Left lung (tissue), 10 donors: ENCODE results near the gene SETDB2. TPM values are rescaled to one million over a fixed set of nuclear protein-coding genes. Genes with fewer than 3 reads are reported as not detected.
A peak's percentile ranks its signal among the peaks of the same experiment; 100 is the strongest.

Source experiments
- ATAC-seq: fragments of 200-7000 bp; cut with Tn5 transposase; one replicate; pipeline ENCODE4 v1.9.1; 2020; ENCODE audit warnings: moderate library complexity
- DNase-seq, 4 donors: peaks; one replicate each; pipeline ENCODE4 v3.0.0-alpha.2; 2013 to 2020
- H3K27ac ChIP-seq, 2 donors: fragments of 200-600 bp; sonication (generic) in 1 of 2; one replicate each; pipeline versions ENCODE4 v1.5.0 to v1.8.0; 2020 to 2021
- H3K27me3 ChIP-seq, 2 donors: fragments of 200-600 bp; sonication (generic) in 1 of 2; one replicate each; pipeline versions ENCODE4 v1.5.0 to v1.8.0; 2020 to 2021
- H3K36me3 ChIP-seq, 2 donors: fragments of 200-600 bp; sonication (generic) in 1 of 2; one replicate each; pipeline versions ENCODE4 v1.5.0 to v1.8.0; 2020 to 2021
- H3K4me1 ChIP-seq, 2 donors: fragments of 200-600 bp; one replicate each; pipeline ENCODE4 v1.8.0; 2021
- H3K4me3 ChIP-seq, 2 donors: fragments of 200-600 bp; sonication (generic) in 1 of 2; one replicate each; pipeline versions ENCODE4 v1.5.0 to v1.8.0; 2020 to 2021; ENCODE audit warnings: mild to moderate bottlenecking in 1 of 2
- H3K9me3 ChIP-seq, 2 donors: fragments of 200-600 bp; sonication (generic) in 1 of 2; one replicate each; pipeline versions ENCODE4 v1.5.0 to v1.8.0; 2020 to 2021
- intact Hi-C, 2 donors: fragments of 100-400 bp; cut with DNase I; formaldehyde crosslinking; loops; one replicate each; pipeline versions ENCODE4 v1.11.2 to v1.14.2; 2022
- polyA plus RNA-seq, 6 donors: library from polyadenylated mRNA; unstranded; fragments of 120-200 nt; gene quantifications; one replicate each; pipeline ENCODE4 v1.2.1, GENCODE V29; 2013; ENCODE audit not compliant: insufficient read length in 6 of 6
- total RNA-seq, 2 donors: library from RNA; stranded (reverse); fragmentation: NEBNext Ultra II Directional; extraction: Animal tissue kit (Norgen Biotek cat#: 25700); gene quantifications; one replicate each; pipeline ENCODE4 v1.2.1, GENCODE V29; 2021
- TF ChIP-seq, protein P1 (sequence below), 2 donors: fragments of 200-600 bp; sonication (generic) in 1 of 2; IDR thresholded peaks; one replicate each; pipeline versions ENCODE4 v1.5.0 to v1.8.0; 2021; ENCODE audit warnings: antibody characterized with exemption in 2 of 2
- donor health status: DM: no; HTN: yes; CAD: no.
- donor health status: DM: no; HTN: no; CAD: no.

Gene SETDB2
- total and polyA plus RNA-seq, 8 donors, result 11.4 to 19.6 (median 18.7) TPM

DNA sequence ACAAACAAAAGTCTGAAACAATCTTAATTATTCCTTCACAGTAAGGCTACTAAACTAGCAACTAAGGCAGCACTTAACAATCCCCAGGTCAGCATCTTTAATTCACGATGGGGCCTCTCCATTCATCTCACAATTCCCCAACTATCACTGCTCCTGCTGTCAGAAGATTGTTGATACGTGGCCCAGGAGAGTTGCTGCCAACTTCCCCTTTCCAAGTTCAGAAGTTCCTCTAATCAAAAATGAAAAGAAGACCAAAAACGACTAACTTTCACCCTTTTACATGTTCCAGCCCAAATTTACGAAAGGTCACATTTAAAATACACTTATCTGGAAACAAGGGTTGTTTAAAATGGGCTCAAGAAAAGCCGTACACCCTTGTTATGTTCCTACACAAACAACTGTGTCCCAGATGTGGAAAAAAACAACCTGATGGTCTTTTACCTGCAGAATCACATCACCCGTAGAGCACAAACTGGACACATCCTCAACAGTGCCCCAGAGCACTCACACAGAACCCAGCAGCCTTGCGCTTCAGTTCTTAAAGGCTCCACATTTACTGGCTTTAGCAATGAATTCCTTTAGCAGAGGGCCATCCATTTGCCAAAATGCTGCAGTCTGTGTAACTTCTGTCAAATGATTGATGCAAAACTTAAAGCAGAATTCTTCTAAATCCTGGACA is 89.7 kb downstream of the SETDB2 start:
- Histone ChIP-seq H3K36me3 (peaks cover 0 to 19% of the 10 kb centered on the region in 2 donors), H3K9me3 (no peaks in the 10 kb centered on the region), H3K27ac (peak overlapping the region in 1 of 2 donors; percentile 21), H3K4me3 (no peak overlapping the region), H3K4me1 (peaks cover 0 to 9% of the 10 kb centered on the region in 2 donors), H3K27me3 (no peaks in the 10 kb centered on the region)
- intact Hi-C loops, result no loop called here
- TF ChIP-seq, protein P1, sequence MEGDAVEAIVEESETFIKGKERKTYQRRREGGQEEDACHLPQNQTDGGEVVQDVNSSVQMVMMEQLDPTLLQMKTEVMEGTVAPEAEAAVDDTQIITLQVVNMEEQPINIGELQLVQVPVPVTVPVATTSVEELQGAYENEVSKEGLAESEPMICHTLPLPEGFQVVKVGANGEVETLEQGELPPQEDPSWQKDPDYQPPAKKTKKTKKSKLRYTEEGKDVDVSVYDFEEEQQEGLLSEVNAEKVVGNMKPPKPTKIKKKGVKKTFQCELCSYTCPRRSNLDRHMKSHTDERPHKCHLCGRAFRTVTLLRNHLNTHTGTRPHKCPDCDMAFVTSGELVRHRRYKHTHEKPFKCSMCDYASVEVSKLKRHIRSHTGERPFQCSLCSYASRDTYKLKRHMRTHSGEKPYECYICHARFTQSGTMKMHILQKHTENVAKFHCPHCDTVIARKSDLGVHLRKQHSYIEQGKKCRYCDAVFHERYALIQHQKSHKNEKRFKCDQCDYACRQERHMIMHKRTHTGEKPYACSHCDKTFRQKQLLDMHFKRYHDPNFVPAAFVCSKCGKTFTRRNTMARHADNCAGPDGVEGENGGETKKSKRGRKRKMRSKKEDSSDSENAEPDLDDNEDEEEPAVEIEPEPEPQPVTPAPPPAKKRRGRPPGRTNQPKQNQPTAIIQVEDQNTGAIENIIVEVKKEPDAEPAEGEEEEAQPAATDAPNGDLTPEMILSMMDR (IDR thresholded peaks at IDR 0.05), result no peak
- DNase-seq (no peak), ATAC-seq (no peak)

DNA sequence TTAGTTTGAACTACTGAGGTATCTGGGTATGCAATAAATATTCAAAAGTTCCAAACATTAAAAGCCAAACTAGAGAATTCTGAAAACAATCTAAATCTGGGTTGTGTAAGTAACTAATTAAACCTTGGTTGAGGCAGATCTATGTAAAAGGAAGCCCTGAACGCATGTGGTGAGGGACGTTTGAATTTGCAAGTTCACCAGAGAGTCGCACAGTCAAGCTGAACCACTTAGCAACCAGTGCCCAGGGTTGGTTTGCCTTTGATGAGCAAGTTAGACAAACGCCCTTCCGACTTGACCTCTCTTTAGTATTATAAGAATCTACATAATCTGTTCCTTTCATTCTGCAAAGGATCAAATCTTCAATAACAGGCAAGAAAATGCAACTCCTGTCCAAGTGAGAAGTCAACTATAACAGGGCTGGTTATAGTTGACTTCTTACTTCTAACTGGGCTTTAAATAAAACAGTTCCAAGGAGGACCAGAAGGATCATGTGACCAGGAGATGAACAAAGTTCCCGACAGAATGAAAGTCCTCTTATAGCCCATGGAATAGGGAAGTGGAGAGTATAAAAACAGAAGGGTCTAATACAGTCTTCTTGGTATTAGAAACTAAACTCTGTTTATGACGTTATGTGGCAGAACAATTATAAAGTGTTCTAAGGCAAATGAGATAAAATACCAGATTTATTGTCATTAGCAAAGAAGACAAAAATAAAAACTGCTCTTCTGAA is 92.2 kb downstream of the SETDB2 start:
- Histone ChIP-seq H3K4me3 (no peak overlapping the region), H3K27me3 (no peaks in the 10 kb centered on the region), H3K9me3 (no peaks in the 10 kb centered on the region), H3K36me3 (peaks cover 0 to 26% of the 10 kb centered on the region in 2 donors), H3K27ac (no peak overlapping the region), H3K4me1 (peaks cover 0 to 15% of the 10 kb centered on the region in 2 donors)
- intact Hi-C loops, result no loop called here
- peak; percentile 49 for ATAC-seq
- DNase-seq, result no peak
- TF ChIP-seq, protein P1 (IDR thresholded peaks at IDR 0.05), result no peak

DNA sequence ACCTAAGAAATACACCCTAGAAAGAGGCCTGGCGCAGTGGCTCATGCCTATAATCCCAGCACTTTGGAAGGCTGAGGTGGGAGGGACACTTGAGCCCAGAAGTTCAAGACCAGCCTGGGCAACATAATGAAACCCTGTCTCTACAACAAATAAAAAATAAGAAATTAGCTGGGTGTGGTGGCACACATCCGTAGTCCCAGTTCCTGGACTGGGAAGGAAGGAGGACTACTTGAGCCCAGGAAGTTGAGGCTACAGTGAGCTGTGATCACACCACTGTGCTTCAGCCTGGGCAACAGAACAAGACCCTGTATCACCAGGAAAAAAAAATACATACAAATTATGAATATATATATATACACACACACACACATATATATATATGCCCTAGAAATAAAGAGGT is 94.3 kb downstream of the SETDB2 start:
- TF ChIP-seq, protein P1 (IDR thresholded peaks at IDR 0.05), result no peak
- Histone ChIP-seq H3K4me1 (peaks cover 0 to 15% of the 10 kb centered on the region in 2 donors), H3K4me3 (no peak overlapping the region), H3K36me3 (peaks cover 0 to 32% of the 10 kb centered on the region in 2 donors), H3K27ac (peak overlapping the region in 1 of 2 donors; percentile 16), H3K9me3 (no peaks in the 10 kb centered on the region), H3K27me3 (no peaks in the 10 kb centered on the region)
- intact Hi-C loops, result no loop called here
- ATAC-seq (no peak), DNase-seq (no peak)

DNA sequence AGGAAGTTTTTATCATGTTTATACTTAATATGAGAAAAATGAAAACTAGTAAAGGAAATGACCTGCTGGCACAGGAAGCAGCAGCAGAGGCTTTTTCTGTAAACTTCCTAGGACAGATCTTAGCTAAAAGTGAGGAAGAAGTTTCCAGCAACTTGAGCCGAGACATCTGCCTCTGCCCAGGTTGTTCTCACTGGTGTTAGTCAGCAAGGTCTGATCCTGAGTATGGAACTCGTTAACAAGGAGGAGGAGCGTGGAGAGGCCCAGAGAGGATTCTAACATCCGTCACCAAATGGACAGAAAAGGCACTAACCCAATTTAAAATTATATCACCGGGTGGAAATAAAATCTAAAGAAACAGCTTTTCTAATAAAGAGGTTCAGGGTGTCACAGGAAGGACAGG is 95.2 kb downstream of the SETDB2 start:
- intact Hi-C loops, result no loop called here
- Histone ChIP-seq H3K27me3 (no peaks in the 10 kb centered on the region), H3K4me3 (no peak overlapping the region), H3K36me3 (peaks cover 0 to 41% of the 10 kb centered on the region in 2 donors), H3K27ac (no peak overlapping the region), H3K9me3 (no peaks in the 10 kb centered on the region), H3K4me1 (peaks cover 0 to 15% of the 10 kb centered on the region in 2 donors)
- ATAC-seq (no peak), DNase-seq (no peak)
- TF ChIP-seq, protein P1 (IDR thresholded peaks at IDR 0.05), result no peak

DNA sequence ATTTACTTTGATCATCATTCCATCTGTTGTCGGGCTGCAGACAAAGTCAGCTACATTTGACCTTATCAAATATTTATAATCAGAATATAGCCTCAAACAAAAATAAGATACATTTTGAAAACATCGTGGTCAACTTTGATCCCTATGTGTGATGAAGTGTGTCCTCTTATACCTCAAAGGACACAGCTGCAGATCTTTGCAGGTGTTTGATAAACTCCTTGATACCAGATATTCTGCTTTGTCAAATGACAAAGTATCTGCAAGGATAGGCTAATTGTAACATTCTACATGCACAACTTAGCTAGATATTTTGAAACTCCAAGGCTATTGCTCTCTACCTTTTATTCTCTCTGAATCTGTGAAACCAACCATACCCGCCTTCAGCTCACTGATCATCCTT is 95.7 kb downstream of the SETDB2 start:
- DNase-seq, result no peak
- ATAC-seq, result no peak
- Histone ChIP-seq H3K4me1 (peaks cover 0 to 15% of the 10 kb centered on the region in 2 donors), H3K27me3 (no peaks in the 10 kb centered on the region), H3K4me3 (no peak overlapping the region), H3K9me3 (no peaks in the 10 kb centered on the region), H3K36me3 (peaks cover 0 to 46% of the 10 kb centered on the region in 2 donors), H3K27ac (peak overlapping the region in 1 of 2 donors; percentile 48)
- TF ChIP-seq, protein P1 (IDR thresholded peaks at IDR 0.05), result no peak
- intact Hi-C loops, result no loop called here
